Type B pancreatic cell (in vitro differentiated cells): ENCODE data around the gene DONSON. TPM values are rescaled to one million over a fixed set of nuclear protein-coding genes. Genes with fewer than 3 reads are reported as not detected.
A peak's percentile ranks its signal among the peaks of the same experiment; 100 is the strongest.
"Not testable (repeated sequence)": the region's sequence is repeated elsewhere in the genome, so short reads cannot be mapped to it uniquely, and the experiment has no call there.

ENCODE experiments used
- DNase-seq: peaks from one replicate; pipeline ENCODE4 v3.0.0; 2021; ENCODE audit warnings: mixed read lengths; ENCODE audit not compliant: unreplicated experiment; ENCODE audit errors: extremely low spot score
- H3K27ac Mint-ChIP-seq: 2 replicates; pipeline ENCODE4 v1.8.0; 2021; ENCODE audit warnings: mild to moderate bottlenecking, mixed read lengths
- H3K27me3 Mint-ChIP-seq: 2 replicates; pipeline ENCODE4 v1.8.0; 2021; ENCODE audit warnings: mixed read lengths
- H3K36me3 Mint-ChIP-seq: 2 replicates; pipeline ENCODE4 v1.8.0; 2021; ENCODE audit warnings: mixed read lengths
- H3K4me1 Mint-ChIP-seq: one replicate; pipeline ENCODE4 v1.8.0; 2021; ENCODE audit warnings: mixed read lengths; ENCODE audit not compliant: unreplicated experiment
- H3K4me3 Mint-ChIP-seq: 2 replicates; pipeline ENCODE4 v1.8.0; 2021; ENCODE audit warnings: mild to moderate bottlenecking, mixed read lengths
- H3K9me3 Mint-ChIP-seq: 2 replicates; pipeline ENCODE4 v1.8.0; 2021; ENCODE audit warnings: mixed read lengths
- CTCF ChIP-seq: fragments of 200-600 bp; sonication (generic); conservative IDR thresholded peaks from 2 replicates; pipeline ENCODE4 v1.5.0; 2021; ENCODE audit warnings: antibody characterized with exemption, mild to moderate bottlenecking
- long read RNA-seq: library from polyadenylated mRNA; unstranded; transcript quantifications from one replicate; pipeline ENCODE4 v2.0.0, GENCODE V29; 2020
- total RNA-seq: library from RNA; stranded (reverse); gene quantifications from 2 replicates; pipeline ENCODE4 v1.2.1, GENCODE V29; 2021; ENCODE audit warnings: low replicate concordance

Gene DONSON
- 17.3 and 27.4 TPM in 2 replicates for total RNA-seq
- long read RNA-seq, partial matches to known transcripts: 1 of 11 reads
- long read RNA-seq, other reads (novel, unspliced or antisense): 10 of 11 reads

GRCh38 chr21:33588485-33589335 lies at the start of gene DONSON:
DONSON (minus strand) TSS chr21:33588684; CDS start chr21:33588641, 43 bp downstream.
- peaks cover 20% of the 10 kb centered on the region for H3K4me1 Mint-ChIP-seq
- H3K4me3 Mint-ChIP-seq: peak within 1 kb of the TSS; percentile 94
- peak; percentile 94 for DNase-seq
- peaks cover 20% of the 10 kb centered on the region for H3K36me3 Mint-ChIP-seq
- TF ChIP-seq CTCF: peak; percentile 51
- H3K27me3 Mint-ChIP-seq: no peaks in the 10 kb centered on the region
- no peaks in the 10 kb centered on the region for H3K9me3 Mint-ChIP-seq
- H3K27ac Mint-ChIP-seq: peak within 1 kb of the TSS; percentile 79

GRCh38 chr21:33634254-33634653 lies 45.8 kb upstream of the DONSON start:
- no peak for TF ChIP-seq CTCF
- Mint-ChIP-seq H3K4me3 (no peak overlapping the region), H3K36me3 (peaks cover 46% of the 10 kb centered on the region), H3K27ac (no peak overlapping the region), H3K9me3 (peaks cover 5% of the 10 kb centered on the region), H3K4me1 (no peaks in the 10 kb centered on the region), H3K27me3 (no peaks in the 10 kb centered on the region)
- DNase-seq: no peak

- not testable (repeated sequence) for H3K9me3 Mint-ChIP-seq, DNase-seq, H3K4me1 Mint-ChIP-seq, H3K27me3 Mint-ChIP-seq, H3K27ac Mint-ChIP-seq, H3K4me3 Mint-ChIP-seq
- peaks cover 27% of the 10 kb centered on the region for H3K36me3 Mint-ChIP-seq
Observed at GRCh38 chr21:33626151-33626550, 37.7 kb upstream of the DONSON start.

GRCh38 chr21:33622253-33622652 lies 33.8 kb upstream of the DONSON start:
- Mint-ChIP-seq H3K27ac (no peak overlapping the region), H3K9me3 (peaks cover 5% of the 10 kb centered on the region), H3K4me3 (no peak overlapping the region), H3K36me3 (peaks cover 33% of the 10 kb centered on the region), H3K4me1 (peaks cover 8% of the 10 kb centered on the region), H3K27me3 (no peaks in the 10 kb centered on the region)
- DNase-seq: no peak
- TF ChIP-seq CTCF: no peak

- DNase-seq: no peak
- no peak for TF ChIP-seq CTCF
- Mint-ChIP-seq H3K27me3 (no peaks in the 10 kb centered on the region), H3K4me1 (peaks cover 8% of the 10 kb centered on the region), H3K36me3 (peaks cover 34% of the 10 kb centered on the region), H3K9me3 (peaks cover 5% of the 10 kb centered on the region), H3K4me3 (no peak overlapping the region), H3K27ac (no peak overlapping the region)
Observed at GRCh38 chr21:33619726-33620125, 31.2 kb upstream of the DONSON start.

- H3K27me3 Mint-ChIP-seq: no peaks in the 10 kb centered on the region
- H3K4me1 Mint-ChIP-seq: peaks cover 8% of the 10 kb centered on the region
- no peak for DNase-seq
- TF ChIP-seq CTCF: no peak
- H3K4me3 Mint-ChIP-seq: no peak overlapping the region
- H3K9me3 Mint-ChIP-seq: peaks cover 5% of the 10 kb centered on the region
- no peak overlapping the region for H3K27ac Mint-ChIP-seq
- peaks cover 38% of the 10 kb centered on the region for H3K36me3 Mint-ChIP-seq
Observed at GRCh38 chr21:33618407-33618806, 29.9 kb upstream of the DONSON start.

- not testable (repeated sequence) for DNase-seq, H3K4me1 Mint-ChIP-seq, H3K27me3 Mint-ChIP-seq, H3K4me3 Mint-ChIP-seq, H3K9me3 Mint-ChIP-seq
- H3K36me3 Mint-ChIP-seq: peaks cover 40% of the 10 kb centered on the region
- peak overlapping the region; percentile 3 for H3K27ac Mint-ChIP-seq
Observed at GRCh38 chr21:33617565-33617964, 29.1 kb upstream of the DONSON start.
